PFSK-1 (cell line): ENCODE data around the gene ZNF407.

Experiments
- POLR2AphosphoS5 ChIP-seq: IDR thresholded peaks from 2 replicates; pipeline ENCODE4 v1.6.1; 2012; ENCODE audit warnings: low read depth, mild to moderate bottlenecking, control low read depth, low read length, moderate library complexity
- SIN3A ChIP-seq: IDR thresholded peaks from 2 replicates; pipeline ENCODE4 v1.6.1; 2012; ENCODE audit warnings: mild to moderate bottlenecking, low read length, moderate library complexity, borderline replicate concordance; ENCODE audit not compliant: insufficient read depth

GRCh38 chr18:74674487-74674886, 76.8 kb downstream of the ZNF407 start:
- no peak for TF ChIP-seq POLR2AphosphoS5
- no peak for TF ChIP-seq SIN3A
